ENCODE measurements around the gene GTF2E1.

The GTF2E1 gene

GRCh38 chr3:120821426-120821825 lies 78.9 kb downstream of the GTF2E1 start:
- H3K4me1 ChIP-seq (ENCODE audit: control insufficient read depth, insufficient read depth, low read length, poor library complexity, severe bottlenecking) = no peaks in the 10 kb centered on the region
- H3K27ac ChIP-seq (ENCODE audit: insufficient read depth, low read length, poor library complexity, severe bottlenecking) = no peak overlapping the region
- H3K36me3 ChIP-seq (ENCODE audit: control insufficient read depth, insufficient read depth, low read length) = no peaks in the 10 kb centered on the region
- no peak for DNase-seq
- H3K9me3 ChIP-seq (ENCODE audit: control insufficient read depth, low read length) = no peaks in the 10 kb centered on the region
- no peaks in the 10 kb centered on the region for H3K27me3 ChIP-seq (replicated peaks; ENCODE audit: control insufficient read depth, insufficient read depth, low read length, poor library complexity, severe bottlenecking)
- no peak overlapping the region for H3K4me3 ChIP-seq (ENCODE audit: insufficient read depth, low read depth, low read length, poor library complexity, severe bottlenecking)

- H3K27me3 ChIP-seq (replicated peaks; ENCODE audit: control insufficient read depth, insufficient read depth, low read length, poor library complexity, severe bottlenecking) = no peaks in the 10 kb centered on the region
- no peak for DNase-seq
- no peaks in the 10 kb centered on the region for H3K9me3 ChIP-seq (ENCODE audit: control insufficient read depth, low read length)
These were observed 80.6 kb downstream of the GTF2E1 start for GRCh38 chr3:120823156-120823555.

GRCh38 chr3:120824613-120825012 lies 82.1 kb downstream of the GTF2E1 start:
- Histone ChIP-seq H3K4me1 (ENCODE audit: control insufficient read depth, insufficient read depth, low read length, poor library complexity, severe bottlenecking) (no peaks in the 10 kb centered on the region), H3K27ac (ENCODE audit: insufficient read depth, low read length, poor library complexity, severe bottlenecking) (no peak overlapping the region), H3K4me3 (ENCODE audit: insufficient read depth, low read depth, low read length, poor library complexity, severe bottlenecking) (no peak overlapping the region), H3K9me3 (ENCODE audit: control insufficient read depth, low read length) (no peaks in the 10 kb centered on the region), H3K27me3 (replicated peaks; ENCODE audit: control insufficient read depth, insufficient read depth, low read length, poor library complexity, severe bottlenecking) (no peaks in the 10 kb centered on the region), H3K36me3 (ENCODE audit: control insufficient read depth, insufficient read depth, low read length) (no peaks in the 10 kb centered on the region)
- no peak for DNase-seq

More at GRCh38 chr3:120823156-120823555, 80.6 kb downstream of the GTF2E1 start:
- Histone ChIP-seq H3K27ac (ENCODE audit: insufficient read depth, low read length, poor library complexity, severe bottlenecking) (no peak overlapping the region), H3K4me3 (ENCODE audit: insufficient read depth, low read depth, low read length, poor library complexity, severe bottlenecking) (no peak overlapping the region), H3K4me1 (ENCODE audit: control insufficient read depth, insufficient read depth, low read length, poor library complexity, severe bottlenecking) (no peaks in the 10 kb centered on the region), H3K36me3 (ENCODE audit: control insufficient read depth, insufficient read depth, low read length) (no peaks in the 10 kb centered on the region)

- Histone ChIP-seq H3K27me3 (replicated peaks; ENCODE audit: control insufficient read depth, insufficient read depth, low read length, poor library complexity, severe bottlenecking) (no peaks in the 10 kb centered on the region), H3K4me1 (ENCODE audit: control insufficient read depth, insufficient read depth, low read length, poor library complexity, severe bottlenecking) (no peaks in the 10 kb centered on the region), H3K27ac (ENCODE audit: insufficient read depth, low read length, poor library complexity, severe bottlenecking) (no peak overlapping the region), H3K4me3 (ENCODE audit: insufficient read depth, low read depth, low read length, poor library complexity, severe bottlenecking) (no peak overlapping the region), H3K36me3 (ENCODE audit: control insufficient read depth, insufficient read depth, low read length) (no peaks in the 10 kb centered on the region), H3K9me3 (ENCODE audit: control insufficient read depth, low read length) (no peaks in the 10 kb centered on the region)
- DNase-seq = no peak
These were observed 86.3 kb downstream of the GTF2E1 start for GRCh38 chr3:120828796-120829195.

GRCh38 chr3:120831066-120831465 lies 88.5 kb downstream of the GTF2E1 start:
- Histone ChIP-seq H3K27me3 (replicated peaks; ENCODE audit: control insufficient read depth, insufficient read depth, low read length, poor library complexity, severe bottlenecking) (no peaks in the 10 kb centered on the region), H3K36me3 (ENCODE audit: control insufficient read depth, insufficient read depth, low read length) (no peaks in the 10 kb centered on the region), H3K9me3 (ENCODE audit: control insufficient read depth, low read length) (no peaks in the 10 kb centered on the region), H3K27ac (ENCODE audit: insufficient read depth, low read length, poor library complexity, severe bottlenecking) (no peak overlapping the region), H3K4me1 (ENCODE audit: control insufficient read depth, insufficient read depth, low read length, poor library complexity, severe bottlenecking) (no peaks in the 10 kb centered on the region), H3K4me3 (ENCODE audit: insufficient read depth, low read depth, low read length, poor library complexity, severe bottlenecking) (no peak overlapping the region)
- no peak for DNase-seq

Data from effector memory CD4-positive, alpha-beta T cell (primary cell).